ACC112 (cell line): Measurements from ENCODE around the gene YBEY.

Experiments
- H2AFZ ChIP-seq: fragments of 200-600 bp; sonication (generic); one replicate; pipeline ENCODE4 v1.6.0; 2017; ENCODE audit warnings: antibody characterized with exemption, low read length; ENCODE audit not compliant: unreplicated experiment
- H3K27ac ChIP-seq: fragments of 200-600 bp; sonication (generic); 2 replicates; pipeline ENCODE4 v1.5.1; 2014; ENCODE audit warnings: low read depth, mild to moderate bottlenecking, antibody characterized with exemption, low read length, moderate library complexity
- H3K27me3 ChIP-seq: fragments of 200-600 bp; sonication (generic); 2 replicates; pipeline ENCODE4 v1.6.1; 2014; ENCODE audit warnings: mild to moderate bottlenecking, antibody characterized with exemption, low read length, moderate library complexity, mixed read lengths; ENCODE audit not compliant: insufficient read depth
- H3K36me3 ChIP-seq: fragments of 200-600 bp; sonication (generic); 2 replicates; pipeline ENCODE4 v1.6.1; 2016; ENCODE audit warnings: mild to moderate bottlenecking, antibody characterized with exemption, low read length, moderate library complexity, mixed read lengths; ENCODE audit not compliant: insufficient read depth
- H3K4me1 ChIP-seq: fragments of 200-600 bp; sonication (generic); one replicate; pipeline ENCODE4 v1.6.1; 2016; ENCODE audit warnings: low read length, mixed read lengths; ENCODE audit not compliant: insufficient read depth, unreplicated experiment, control insufficient read depth
- H3K4me3 ChIP-seq: fragments of 200-600 bp; sonication (generic); 2 replicates; pipeline ENCODE4 v1.5.1; 2014; ENCODE audit warnings: mild to moderate bottlenecking, low read depth, low read length
- H3K79me2 ChIP-seq: fragments of 200-600 bp; sonication (generic); one replicate; pipeline ENCODE4 v1.6.0; 2016; ENCODE audit warnings: low read length; ENCODE audit not compliant: control insufficient read depth, unreplicated experiment, insufficient read depth

The YBEY gene

GRCh38 chr21:46286648-46287002 lies 483 bp downstream of the YBEY start:
- peaks cover 25% of the 10 kb centered on the region for H3K4me1 ChIP-seq
- H3K27me3 ChIP-seq, result no peaks in the 10 kb centered on the region
- H3K36me3 ChIP-seq, result peaks cover 15% of the 10 kb centered on the region
- H2AFZ ChIP-seq, result peak overlapping the region; percentile 92
- H3K27ac ChIP-seq, result peak overlapping the region; percentile 87
- H3K79me2 ChIP-seq, result peaks cover 45% of the 10 kb centered on the region
- H3K4me3 ChIP-seq, result peak overlapping the region; percentile 84

GRCh38 chr21:46287541-46287940 lies 1.4 kb downstream of the YBEY start:
- H2AFZ ChIP-seq, result no peak overlapping the region
- H3K4me3 ChIP-seq, result peak overlapping the region; percentile 84
- H3K27ac ChIP-seq, result no peak overlapping the region

GRCh38 chr21:46289655-46290179 lies 3.6 kb downstream of the YBEY start:
- no peak overlapping the region for H3K27ac ChIP-seq
- peaks cover 11% of the 10 kb centered on the region; the same call in 1 of the 2 replicates for H3K36me3 ChIP-seq
- peaks cover 17% of the 10 kb centered on the region for H3K79me2 ChIP-seq
- no peak overlapping the region for H2AFZ ChIP-seq
- no peaks in the 10 kb centered on the region for H3K27me3 ChIP-seq
- H3K4me3 ChIP-seq, result no peak overlapping the region
- peaks cover 6% of the 10 kb centered on the region for H3K4me1 ChIP-seq

More at GRCh38 chr21:46287541-46287940, 1.4 kb downstream of the YBEY start:
- Histone ChIP-seq H3K27me3 (no peaks in the 10 kb centered on the region), H3K79me2 (peaks cover 38% of the 10 kb centered on the region), H3K36me3 (peaks cover 21% of the 10 kb centered on the region), H3K4me1 (peaks cover 25% of the 10 kb centered on the region)

GRCh38 chr21:46291561-46291960 lies 5.4 kb downstream of the YBEY start:
- H3K79me2 ChIP-seq, result peaks cover 6% of the 10 kb centered on the region
- H3K36me3 ChIP-seq, result peaks cover 11% of the 10 kb centered on the region; the same call in 1 of the 2 replicates
- no peaks in the 10 kb centered on the region for H3K27me3 ChIP-seq
- no peak overlapping the region for H3K4me3 ChIP-seq
- peaks cover 18% of the 10 kb centered on the region for H3K4me1 ChIP-seq
- H2AFZ ChIP-seq, result no peak overlapping the region
- no peak overlapping the region for H3K27ac ChIP-seq

GRCh38 chr21:46294647-46295176 lies 8.6 kb downstream of the YBEY start:
- peaks cover 15% of the 10 kb centered on the region; the same call in 1 of the 2 replicates for H3K36me3 ChIP-seq
- no peak overlapping the region for H2AFZ ChIP-seq
- H3K79me2 ChIP-seq, result no peaks in the 10 kb centered on the region
- H3K27me3 ChIP-seq, result no peaks in the 10 kb centered on the region
- no peak overlapping the region for H3K4me3 ChIP-seq
- H3K27ac ChIP-seq, result peak overlapping the region; percentile 71
- peaks cover 22% of the 10 kb centered on the region for H3K4me1 ChIP-seq

GRCh38 chr21:46295177-46295770 lies 9.1 kb downstream of the YBEY start:
- H3K27me3 ChIP-seq, result no peaks in the 10 kb centered on the region
- no peak overlapping the region for H2AFZ ChIP-seq
- peaks cover 22% of the 10 kb centered on the region for H3K4me1 ChIP-seq
- H3K4me3 ChIP-seq, result peak overlapping the region; percentile 62
- H3K79me2 ChIP-seq, result no peaks in the 10 kb centered on the region
- peak overlapping the region; percentile 71 for H3K27ac ChIP-seq
- H3K36me3 ChIP-seq, result peaks cover 17% of the 10 kb centered on the region; the same call in 1 of the 2 replicates

- peaks cover 22% of the 10 kb centered on the region for H3K4me1 ChIP-seq
- no peak overlapping the region for H2AFZ ChIP-seq
- peak overlapping the region; percentile 71 for H3K27ac ChIP-seq
- no peaks in the 10 kb centered on the region for H3K79me2 ChIP-seq
- H3K4me3 ChIP-seq, result peak overlapping the region; percentile 62
- peaks cover 16% of the 10 kb centered on the region; the same call in 1 of the 2 replicates for H3K36me3 ChIP-seq
- no peaks in the 10 kb centered on the region for H3K27me3 ChIP-seq
These were observed 10.0 kb downstream of the YBEY start for GRCh38 chr21:46295996-46296752.

- Histone ChIP-seq H3K4me3 (peak overlapping the region; percentile 77), H2AFZ (peak overlapping the region; percentile 95), H3K79me2 (no peaks in the 10 kb centered on the region), H3K27me3 (no peaks in the 10 kb centered on the region), H3K4me1 (peaks cover 22% of the 10 kb centered on the region), H3K27ac (peak overlapping the region; percentile 62), H3K36me3 (0 out of 2 replicates have a peak, but pooled peaks cover 6% of the 10 kb centered on the region)
These were observed 11.5 kb downstream of the YBEY start for GRCh38 chr21:46297338-46298271.

GRCh38 chr21:46299167-46299566 lies 13.0 kb downstream of the YBEY start:
- peaks cover 22% of the 10 kb centered on the region for H3K4me1 ChIP-seq
- H2AFZ ChIP-seq, result no peak overlapping the region
- no peak overlapping the region for H3K4me3 ChIP-seq

GRCh38 chr21:46301759-46302158 lies 15.6 kb downstream of the YBEY start:
- Histone ChIP-seq H3K36me3 (0 out of 2 replicates have a peak, but pooled peaks cover 13% of the 10 kb centered on the region), H3K4me1 (peaks cover 4% of the 10 kb centered on the region), H3K4me3 (no peak overlapping the region), H3K79me2 (no peaks in the 10 kb centered on the region), H2AFZ (no peak overlapping the region), H3K27me3 (no peaks in the 10 kb centered on the region), H3K27ac (no peak overlapping the region)

More at GRCh38 chr21:46299167-46299566, 13.0 kb downstream of the YBEY start:
- no peak overlapping the region for H3K27ac ChIP-seq
- H3K79me2 ChIP-seq, result no peaks in the 10 kb centered on the region
- 0 out of 2 replicates have a peak, but pooled peaks cover 6% of the 10 kb centered on the region for H3K36me3 ChIP-seq
- no peaks in the 10 kb centered on the region for H3K27me3 ChIP-seq
